Placental epithelial cell (primary cell): ENCODE measurements around the gene ADGRE3. TPM values are rescaled to one million over a fixed set of nuclear protein-coding genes. Genes with fewer than 3 reads are reported as not detected.

Experiments used
- small RNA-seq: library from RNA; depleted of rRNA; stranded (forward); fragments of <200 nt; gene quantifications from one replicate; pipeline ENCODE3, GENCODE V24; 2012
- total RNA-seq: library from RNA; depleted of rRNA; stranded (reverse); fragments of >200 nt; gene quantifications from 2 replicates; pipeline ENCODE4 v1.2.3, GENCODE V29; 2012

ADGRE3 gene, protein sequence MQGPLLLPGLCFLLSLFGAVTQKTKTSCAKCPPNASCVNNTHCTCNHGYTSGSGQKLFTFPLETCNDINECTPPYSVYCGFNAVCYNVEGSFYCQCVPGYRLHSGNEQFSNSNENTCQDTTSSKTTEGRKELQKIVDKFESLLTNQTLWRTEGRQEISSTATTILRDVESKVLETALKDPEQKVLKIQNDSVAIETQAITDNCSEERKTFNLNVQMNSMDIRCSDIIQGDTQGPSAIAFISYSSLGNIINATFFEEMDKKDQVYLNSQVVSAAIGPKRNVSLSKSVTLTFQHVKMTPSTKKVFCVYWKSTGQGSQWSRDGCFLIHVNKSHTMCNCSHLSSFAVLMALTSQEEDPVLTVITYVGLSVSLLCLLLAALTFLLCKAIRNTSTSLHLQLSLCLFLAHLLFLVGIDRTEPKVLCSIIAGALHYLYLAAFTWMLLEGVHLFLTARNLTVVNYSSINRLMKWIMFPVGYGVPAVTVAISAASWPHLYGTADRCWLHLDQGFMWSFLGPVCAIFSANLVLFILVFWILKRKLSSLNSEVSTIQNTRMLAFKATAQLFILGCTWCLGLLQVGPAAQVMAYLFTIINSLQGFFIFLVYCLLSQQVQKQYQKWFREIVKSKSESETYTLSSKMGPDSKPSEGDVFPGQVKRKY
- total RNA-seq, result not detected in 2 replicates

DNA sequence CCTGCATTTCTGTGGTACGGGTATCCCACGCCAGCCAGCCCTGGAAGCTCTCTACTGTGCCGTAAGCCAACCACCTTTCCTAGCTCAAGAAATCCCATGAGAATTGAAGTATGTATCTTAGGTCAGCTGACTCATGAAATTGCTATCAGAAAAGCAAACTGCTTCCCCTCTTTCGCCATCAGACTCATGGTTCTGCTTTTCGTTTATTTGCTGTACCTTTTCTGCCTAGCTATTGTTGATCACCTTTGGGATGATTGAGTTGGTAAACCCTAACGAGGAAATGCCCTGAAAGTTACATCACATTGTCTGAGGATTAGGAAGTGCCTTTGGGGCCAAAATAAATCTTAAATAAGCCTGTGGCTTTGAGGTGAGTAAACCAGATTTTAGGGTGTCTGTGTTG, at the start of gene ADGRE3:
ADGRE3 (minus strand) TSS at position 81 of the 400 bp plus-strand sequence; CDS start at position 7, 74 bp downstream.

DNA sequence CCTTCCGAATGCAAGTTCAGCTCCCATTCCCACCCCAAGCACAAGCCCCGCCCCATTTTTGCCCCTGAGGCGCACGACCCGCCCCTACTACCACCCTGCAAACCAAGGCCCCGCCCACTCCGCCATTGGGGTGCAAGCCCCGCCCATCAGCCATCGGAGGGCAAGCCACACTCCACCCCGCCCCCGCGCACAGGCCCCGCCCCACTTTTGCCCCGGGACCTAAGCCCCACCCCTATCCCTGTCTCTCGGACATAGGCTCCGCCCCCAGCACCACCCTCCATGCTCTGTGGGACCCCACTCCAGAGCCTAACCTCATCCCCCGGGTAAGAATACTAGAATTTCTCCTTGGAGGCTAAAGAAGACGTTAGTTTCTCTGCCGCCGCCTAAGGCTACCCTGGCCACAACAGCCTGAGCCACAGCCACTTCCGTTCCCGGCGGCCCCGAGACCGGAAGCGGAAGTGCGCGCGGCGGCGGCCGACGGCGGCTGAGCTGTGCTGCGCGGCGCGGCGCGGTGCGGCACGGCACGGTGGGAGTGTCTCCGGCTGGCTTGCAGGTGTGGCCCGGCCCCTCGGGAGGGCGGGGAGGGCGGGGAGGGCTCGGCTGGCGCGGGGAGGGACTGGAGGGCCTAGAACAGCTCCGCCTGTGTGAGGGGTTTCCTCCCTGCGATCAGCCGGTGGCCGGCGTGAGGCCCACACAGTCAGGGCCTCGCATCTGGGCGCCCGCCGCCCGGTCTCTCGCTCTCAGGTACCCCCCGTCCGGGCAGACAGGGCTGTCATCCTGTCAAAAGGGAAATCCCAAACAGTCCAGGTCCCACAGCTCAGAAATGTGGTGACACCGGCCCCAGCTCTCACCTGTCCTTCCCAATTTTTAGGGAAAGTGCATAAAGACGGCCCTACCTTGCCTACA, 15.2 kb upstream of the ADGRE3 start, which contains the start of gene ZNF333:
ZNF333 (plus strand) TSS at position 451 of the 906 bp plus-strand sequence. CDS start 3,444 bp downstream, outside the sequence.

DNA sequence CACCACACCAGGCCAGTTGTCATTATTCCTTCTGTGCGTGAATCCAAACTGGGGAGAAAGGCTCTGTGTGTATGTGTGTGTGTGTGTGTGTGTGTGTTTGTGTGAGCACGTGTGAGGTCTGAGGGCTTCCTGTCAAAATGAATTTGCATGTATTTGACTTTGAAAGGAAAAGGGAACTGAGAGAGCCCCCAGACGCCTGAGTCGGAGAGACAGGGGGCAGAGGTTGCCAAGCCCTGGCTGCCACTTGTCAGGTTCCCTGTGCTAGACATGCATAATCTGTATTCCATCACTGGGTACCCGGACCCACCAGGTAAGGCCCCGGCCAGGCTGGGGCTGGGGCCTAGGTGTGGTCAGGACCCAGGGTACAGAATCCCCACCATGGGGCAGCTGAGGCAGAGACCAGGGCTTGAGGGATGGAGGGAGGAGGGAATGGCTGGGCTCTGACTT, 91.7 kb downstream of the ADGRE3 start, which contains the start of gene CLEC17A:
CLEC17A (plus strand) TSS at position 191 of the 447 bp plus-strand sequence; CDS start at position 268, 77 bp downstream.

DNA sequence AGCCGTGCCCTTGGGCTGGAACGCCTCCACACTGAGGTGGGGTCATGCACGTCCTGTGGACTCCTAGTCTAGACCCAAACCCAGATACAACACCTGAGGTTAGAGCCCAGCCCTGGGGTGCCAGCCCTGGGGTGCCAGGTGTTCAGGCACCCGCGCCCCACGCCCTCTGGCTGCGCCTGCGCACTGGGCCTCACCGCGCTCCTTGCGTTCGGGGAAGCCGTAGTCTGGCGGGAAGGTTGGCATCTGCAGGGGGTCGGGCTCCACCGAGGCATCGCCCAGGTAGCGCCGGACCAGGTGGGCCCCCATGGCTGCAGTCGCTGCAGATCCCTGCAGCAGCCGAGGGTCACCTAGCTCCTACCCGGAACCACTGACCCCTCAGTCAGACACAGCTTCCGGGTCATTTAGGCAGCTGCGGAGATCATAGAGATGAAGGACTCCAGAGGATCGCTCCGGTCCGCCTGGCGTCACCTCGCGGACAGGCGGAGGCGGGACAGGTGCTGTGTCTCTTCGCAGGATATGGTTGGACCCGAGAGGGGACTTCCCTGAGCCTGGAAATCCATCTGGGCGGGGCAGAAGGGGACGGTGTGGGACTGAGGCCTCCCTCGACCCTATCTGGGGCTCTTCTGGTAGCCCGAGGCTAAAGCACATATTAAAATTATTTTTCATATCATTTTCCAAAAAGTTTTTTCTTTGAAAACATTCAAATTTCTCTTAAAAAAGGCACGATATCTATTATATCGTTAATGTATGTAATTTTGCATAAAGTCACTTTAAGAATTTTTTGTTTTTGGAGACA, 102.8 kb downstream of the ADGRE3 start, which contains the start of gene NDUFB7:
NDUFB7 (minus strand) TSS at position 372 of the 796 bp plus-strand sequence; CDS start at position 306, 66 bp downstream.

Small RNAs within 50 kb of the gene (small RNA-seq; reads per million reads assigned to genes)
- gene AC022149.2 (not detected), gene RN7SL842P (not detected)

Other genes starting within 250 kb of the ADGRE3 start
- 5.6 and 7.9 TPM in 2 replicates for gene PKN1, start 241.5 kb downstream of the ADGRE3 start, total RNA-seq
- gene PTGER1, start 199.5 kb downstream of the ADGRE3 start, total RNA-seq, result 0.79 and 1.7 TPM in 2 replicates
- gene GIPC1, start 178.7 kb downstream of the ADGRE3 start, total RNA-seq, result 203 and 316 TPM in 2 replicates
- gene DNAJB1, start 156.4 kb downstream of the ADGRE3 start, total RNA-seq, result 166 and 209 TPM in 2 replicates
- 69.9 and 111 TPM in 2 replicates for gene TECR, start 145.2 kb downstream of the ADGRE3 start, total RNA-seq
- 258 and 369 TPM in 2 replicates for gene NDUFB7, start 102.8 kb downstream of the ADGRE3 start, total RNA-seq
- not detected in 2 replicates for gene CLEC17A, start 91.8 kb downstream of the ADGRE3 start, total RNA-seq
- 12.5 and 13.3 TPM in 2 replicates for gene ZNF333, start 15.2 kb upstream of the ADGRE3 start, total RNA-seq
- 3.1 and 3.9 TPM in 2 replicates for gene ADGRE2, start 103.7 kb upstream of the ADGRE3 start, total RNA-seq
- 0.98 and 4.7 TPM in 2 replicates for gene OR7A5, start 160.3 kb upstream of the ADGRE3 start, total RNA-seq
- gene OR7C1, start 160.3 kb upstream of the ADGRE3 start, total RNA-seq, result 0.98 and 3.5 TPM in 2 replicates
- gene OR7A10, start 174.1 kb upstream of the ADGRE3 start, total RNA-seq, result not detected in 2 replicates
- not detected in 2 replicates for gene OR7A17, start 211.3 kb upstream of the ADGRE3 start, total RNA-seq